Right atrium auricular region (tissue), 2 donors: ENCODE results near the gene P2RY6. TPM values are rescaled to one million over a fixed set of nuclear protein-coding genes. Genes with fewer than 3 reads are reported as not detected.

Source experiments
- DNase-seq: peaks from one replicate; pipeline ENCODE4 v3.0.0-alpha.2; 2019; ENCODE audit warnings: low spot score
- H3K27ac ChIP-seq, 2 donors: fragments of 200-600 bp; sonication (generic); 1 replicate in 1 of 2; 2 replicates in 1 of 2; pipeline ENCODE4 v1.5.1; 2016 to 2019
- H3K27me3 ChIP-seq, 2 donors: fragments of 200-600 bp; sonication (generic); one replicate each; pipeline versions ENCODE4 v1.5.1 to v1.6.0; 2017 to 2019
- H3K36me3 ChIP-seq: fragments of 200-600 bp; sonication (generic); one replicate; pipeline ENCODE4 v1.5.1; 2016
- H3K4me1 ChIP-seq, 2 donors: fragments of 200-600 bp; sonication (generic); one replicate each; pipeline versions ENCODE4 v1.5.1 to v1.6.0; 2017 to 2019
- H3K4me3 ChIP-seq, 2 donors: fragments of 200-600 bp; sonication (generic); 1 replicate in 1 of 2; 2 replicates in 1 of 2; pipeline ENCODE4 v1.5.1; 2017 to 2019; ENCODE audit warnings: mild to moderate bottlenecking in 1 of 2, moderate library complexity in 1 of 2
- H3K9me3 ChIP-seq, 2 donors: fragments of 200-600 bp; sonication (generic); one replicate each; pipeline ENCODE4 v1.5.1; 2019
- CTCF ChIP-seq, 2 donors: fragments of 200-600 bp; sonication (generic); IDR thresholded peaks; one replicate each; pipeline ENCODE4 v1.5.1; 2019; ENCODE audit warnings: antibody characterized with exemption in 2 of 2
- total RNA-seq, 2 donors: library from RNA; depleted of rRNA; stranded (reverse); fragments of >200 nt; gene quantifications; one replicate each; pipeline ENCODE4 v1.1.0, GENCODE V29; 2016

The P2RY6 gene
- total RNA-seq, 2 donors from 2014 or later: 0.19 to 1.9 TPM

GRCh38 chr11:73285721-73286120 is 13.6 kb downstream of the P2RY6 start:
- H3K27me3 ChIP-seq: no peaks in the 10 kb centered on the region
- H3K36me3 ChIP-seq: no peaks in the 10 kb centered on the region
- no peaks in the 10 kb centered on the region for H3K9me3 ChIP-seq
- TF ChIP-seq CTCF (IDR thresholded peaks at IDR 0.05): no peak
- DNase-seq: no peak
- H3K27ac ChIP-seq: no peak overlapping the region
- no peak overlapping the region for H3K4me3 ChIP-seq
- peaks cover 0 to 28% of the 10 kb centered on the region in 2 donors for H3K4me1 ChIP-seq

GRCh38 chr11:73286240-73286810 is 14.2 kb downstream of the P2RY6 start:
- TF ChIP-seq CTCF (IDR thresholded peaks at IDR 0.05): no peak
- Histone ChIP-seq H3K36me3 (no peaks in the 10 kb centered on the region), H3K27ac (no peak overlapping the region), H3K4me1 (peaks cover 0 to 28% of the 10 kb centered on the region in 2 donors), H3K9me3 (no peaks in the 10 kb centered on the region), H3K27me3 (no peaks in the 10 kb centered on the region), H3K4me3 (no peak overlapping the region)
- no peak for DNase-seq

GRCh38 chr11:73287400-73288101 is 15.4 kb downstream of the P2RY6 start:
- H3K27me3 ChIP-seq: no peaks in the 10 kb centered on the region
- no peak for DNase-seq
- peaks cover 0 to 28% of the 10 kb centered on the region in 2 donors for H3K4me1 ChIP-seq
- no peak overlapping the region for H3K4me3 ChIP-seq
- H3K9me3 ChIP-seq: no peaks in the 10 kb centered on the region
- no peak for TF ChIP-seq CTCF (IDR thresholded peaks at IDR 0.05)
- no peaks in the 10 kb centered on the region for H3K36me3 ChIP-seq
- H3K27ac ChIP-seq: no peak overlapping the region

GRCh38 chr11:73288192-73288872 is 16.2 kb downstream of the P2RY6 start:
- Histone ChIP-seq H3K36me3 (no peaks in the 10 kb centered on the region), H3K27me3 (no peaks in the 10 kb centered on the region), H3K27ac (peak overlapping the region; percentile 53 to 71), H3K4me1 (peaks cover 0 to 28% of the 10 kb centered on the region in 2 donors), H3K4me3 (no peak overlapping the region), H3K9me3 (no peaks in the 10 kb centered on the region)
- no peak for TF ChIP-seq CTCF (IDR thresholded peaks at IDR 0.05)
- DNase-seq: no peak

- no peaks in the 10 kb centered on the region for H3K27me3 ChIP-seq
- H3K9me3 ChIP-seq: no peaks in the 10 kb centered on the region
- peak overlapping the region in 1 of 2 donors; percentile 35 for H3K4me3 ChIP-seq
- peak overlapping the region; percentile 53 to 71 for H3K27ac ChIP-seq
- peaks cover 0 to 28% of the 10 kb centered on the region in 2 donors for H3K4me1 ChIP-seq
- peak; percentile 85 for DNase-seq
- H3K36me3 ChIP-seq: no peaks in the 10 kb centered on the region
- TF ChIP-seq CTCF (IDR thresholded peaks at IDR 0.05): peak; percentile 86 to 93
Measured at GRCh38 chr11:73288873-73289707, 17.0 kb downstream of the P2RY6 start.
